GM10847 (cell line): ENCODE data around the gene ACTG2.

Experiments
- POLR2A ChIP-seq: IDR thresholded peaks from 2 replicates; pipeline ENCODE4 v1.6.1; 2011; ENCODE audit not compliant: insufficient read length; ENCODE audit errors: extremely low read depth

ACTG2 gene

DNA sequence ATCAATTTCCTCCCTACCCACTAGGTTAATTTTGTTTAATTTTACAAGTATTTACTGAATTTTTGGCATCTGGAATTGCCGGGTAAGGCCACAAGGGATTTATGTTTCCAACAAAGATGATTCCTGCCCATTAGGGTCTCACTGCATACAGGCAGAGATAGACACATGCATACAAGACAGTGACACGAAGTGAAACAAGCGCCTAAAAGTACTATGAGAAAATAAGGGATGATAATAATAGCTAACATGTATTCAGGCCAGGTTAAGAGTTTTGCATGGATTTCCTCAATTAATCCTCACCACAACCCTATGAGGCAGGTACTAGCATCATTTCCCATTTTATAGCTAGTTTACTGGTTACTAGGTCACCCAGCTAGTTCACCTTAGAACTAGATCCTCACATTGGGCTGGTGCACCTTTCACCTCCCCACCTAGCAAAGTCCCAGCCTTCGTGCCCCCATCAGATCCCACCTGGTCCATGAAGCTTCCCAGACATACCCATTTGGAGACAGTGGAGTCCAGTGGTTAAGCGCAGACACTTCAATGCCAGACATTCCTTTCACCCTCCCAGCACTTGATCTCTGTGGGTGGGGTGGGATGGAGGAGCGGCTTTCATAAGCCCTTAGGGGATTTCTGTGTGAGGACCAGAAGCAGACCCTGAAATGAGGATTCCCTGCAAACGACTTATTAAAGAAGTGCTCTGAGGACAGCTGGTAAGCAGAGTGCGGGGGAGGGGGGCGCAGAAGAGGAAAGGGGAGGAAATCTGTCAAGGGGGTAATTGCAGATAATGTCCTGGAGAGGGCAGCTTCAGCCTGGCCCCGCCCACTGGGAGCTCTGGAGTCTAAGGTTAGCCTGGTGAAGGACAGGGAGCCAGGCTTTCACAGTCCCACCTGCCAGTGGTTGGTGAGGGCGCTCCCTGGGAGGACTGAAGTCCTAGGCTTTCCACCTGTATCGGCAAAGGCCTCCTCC is 28.1 kb downstream of the ACTG2 start:
- TF ChIP-seq POLR2A = no peak

DNA sequence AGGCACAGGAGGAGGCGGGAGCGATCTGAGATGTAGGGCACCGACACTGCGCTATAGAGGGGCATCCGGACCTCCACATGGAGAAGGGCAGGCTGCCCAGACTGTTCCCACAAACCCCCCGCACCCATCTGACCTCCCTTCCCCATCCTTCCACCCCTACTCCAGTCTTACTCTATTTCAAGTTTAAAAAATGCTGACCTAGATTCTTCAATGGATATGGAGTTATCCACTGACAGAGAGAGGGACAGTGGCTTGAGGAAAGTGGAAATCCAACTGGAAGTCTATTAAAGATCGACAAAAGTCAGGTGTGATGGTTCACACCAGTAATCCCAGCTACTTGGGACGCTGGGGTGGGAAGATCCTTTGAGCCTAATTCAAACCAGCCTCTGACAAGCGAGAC is 28.8 kb downstream of the ACTG2 start:
- TF ChIP-seq POLR2A = no peak

DNA sequence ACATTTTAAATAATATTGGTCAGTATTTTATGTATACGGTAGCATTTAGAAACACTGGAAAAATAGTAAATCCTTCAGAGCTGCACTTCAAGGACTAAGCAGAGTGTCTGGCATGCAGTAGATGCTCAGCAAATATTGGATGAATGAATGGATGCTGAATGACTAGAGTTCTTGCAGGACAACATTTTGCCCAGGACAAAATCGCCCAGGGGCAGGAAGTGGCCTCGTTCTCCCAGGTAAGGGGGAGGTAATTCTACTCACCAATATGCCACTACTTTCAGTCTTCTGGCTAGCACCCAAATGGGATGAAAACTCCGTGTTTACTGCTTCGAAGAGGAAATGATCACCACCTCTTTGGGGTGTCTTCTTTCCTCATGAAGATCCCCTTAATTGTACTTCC is 29.9 kb downstream of the ACTG2 start:
- TF ChIP-seq POLR2A = no peak

DNA sequence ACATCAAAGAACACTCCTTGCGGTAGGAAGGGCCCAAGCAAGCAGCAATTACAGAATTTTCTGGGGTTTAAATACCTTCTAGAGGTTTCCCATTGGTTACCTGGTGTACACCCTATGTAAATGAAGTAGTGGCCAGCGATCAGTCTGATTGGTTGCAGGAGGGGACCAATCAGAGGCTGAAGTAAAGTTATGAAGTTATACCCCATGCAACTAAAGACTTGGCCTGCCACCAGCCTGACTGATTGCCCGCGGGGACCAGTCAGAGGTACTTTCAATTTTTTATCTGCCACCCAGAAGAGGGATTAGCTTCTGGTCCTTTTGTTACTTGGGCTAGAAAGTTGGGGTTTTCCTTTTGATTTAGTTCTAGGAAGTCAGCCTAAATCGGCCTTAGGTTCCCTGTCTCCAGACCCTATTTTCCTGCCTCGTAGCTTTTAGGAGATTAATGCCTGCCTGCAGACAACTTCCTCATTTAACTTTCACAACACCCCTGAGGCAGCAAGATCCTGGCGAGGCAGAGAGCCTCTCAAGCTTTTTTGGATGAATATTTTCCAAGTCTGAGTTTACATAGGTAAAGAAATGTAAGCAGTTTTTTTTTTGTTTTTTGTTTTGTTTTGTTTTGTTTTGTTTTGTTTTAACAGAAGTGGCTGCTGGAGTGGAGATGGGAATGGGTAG is 32.4 kb downstream of the ACTG2 start:
- TF ChIP-seq POLR2A = no peak

DNA sequence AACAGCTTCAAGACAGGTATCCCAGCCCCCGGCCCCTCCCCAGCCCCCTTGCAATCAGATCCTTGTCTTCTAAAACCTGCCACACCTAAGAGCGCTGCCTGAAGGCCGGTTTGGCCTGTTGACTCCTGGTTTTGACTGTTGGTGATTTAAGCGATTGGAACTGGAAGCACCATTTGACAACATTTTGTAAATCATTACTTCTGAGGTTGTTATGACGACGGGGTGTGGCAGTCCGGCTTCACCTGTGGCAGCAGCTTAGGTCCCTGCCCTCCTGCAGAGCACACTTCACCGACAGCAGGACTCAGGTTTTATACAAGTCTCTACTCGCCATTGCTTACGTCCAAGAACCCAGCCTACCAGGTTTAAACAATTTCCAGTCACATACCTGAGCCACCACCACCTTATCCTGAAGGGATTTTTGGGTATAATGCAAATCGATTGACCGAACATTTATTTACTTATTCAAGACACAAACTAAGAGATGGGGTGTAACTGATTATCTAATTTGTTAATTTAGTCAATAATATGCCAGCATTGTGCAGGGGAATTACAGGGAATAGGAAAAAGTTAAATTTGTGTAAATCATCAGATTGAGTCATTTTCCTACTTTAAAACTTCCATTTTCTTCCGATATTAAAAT is 33.2 kb downstream of the ACTG2 start:
- TF ChIP-seq POLR2A = no peak

DNA sequence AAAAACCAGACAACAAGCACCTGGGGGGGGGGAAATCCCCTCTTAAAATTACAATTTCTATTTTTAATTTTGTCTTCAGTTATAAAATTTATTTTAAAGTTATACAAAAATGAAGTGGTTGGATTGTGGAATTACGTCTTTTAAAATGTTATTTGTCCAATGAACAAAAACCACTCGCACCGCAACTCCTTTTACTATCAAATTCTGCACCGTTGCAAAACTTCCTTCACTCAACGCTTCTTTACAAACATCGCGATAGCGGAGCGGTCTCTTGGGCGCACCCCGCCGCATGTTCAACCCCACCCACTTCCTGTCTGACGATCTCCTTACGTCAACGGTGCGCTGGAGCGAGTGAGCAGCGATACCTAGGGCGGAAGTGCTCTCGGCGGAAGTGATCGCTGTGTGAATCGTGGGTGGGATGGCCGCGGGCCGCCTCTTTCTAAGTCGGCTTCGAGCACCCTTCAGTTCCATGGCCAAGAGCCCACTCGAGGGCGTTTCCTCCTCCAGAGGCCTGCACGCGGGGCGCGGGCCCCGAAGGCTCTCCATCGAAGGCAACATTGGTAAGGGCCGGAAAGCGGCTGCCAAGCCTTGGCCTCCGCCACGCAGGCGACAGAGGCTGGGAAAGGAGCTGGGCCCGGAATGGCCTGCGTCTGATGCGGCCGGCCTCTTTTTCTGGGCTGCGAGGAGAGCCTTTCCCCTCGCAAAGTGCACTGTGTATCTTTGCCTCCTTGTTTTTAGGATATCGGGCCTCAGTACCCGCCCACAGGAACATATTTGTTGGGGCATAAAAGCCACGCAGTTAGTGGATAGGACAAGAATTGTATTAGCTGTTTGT is 33.9 kb downstream of the ACTG2 start, which contains the start of gene DGUOK:
Gene DGUOK (plus strand): TSS at position 388 of the 835 bp plus-strand sequence. CDS start 31 bp downstream, at position 419.
- TF ChIP-seq POLR2A = peak; percentile 86

DNA sequence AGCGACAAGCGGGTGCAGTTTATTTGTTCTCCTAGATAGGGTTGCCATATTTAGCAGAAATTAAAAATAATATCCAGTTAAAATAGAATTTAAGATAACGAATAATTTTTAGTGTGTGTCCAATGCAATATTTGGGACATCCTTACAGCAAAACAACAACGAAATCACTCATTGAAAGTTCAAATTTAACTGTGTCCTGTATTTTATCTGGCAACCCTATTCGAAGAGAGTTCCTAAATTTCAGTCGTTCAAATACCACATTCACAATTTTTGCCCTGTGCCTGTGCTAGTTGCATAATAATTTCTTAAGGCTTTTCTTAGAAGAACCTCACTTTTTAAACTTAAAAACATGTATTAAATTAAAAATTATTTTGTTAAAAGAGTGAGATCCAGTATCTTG is 34.5 kb downstream of the ACTG2 start:
- TF ChIP-seq POLR2A = no peak

DNA sequence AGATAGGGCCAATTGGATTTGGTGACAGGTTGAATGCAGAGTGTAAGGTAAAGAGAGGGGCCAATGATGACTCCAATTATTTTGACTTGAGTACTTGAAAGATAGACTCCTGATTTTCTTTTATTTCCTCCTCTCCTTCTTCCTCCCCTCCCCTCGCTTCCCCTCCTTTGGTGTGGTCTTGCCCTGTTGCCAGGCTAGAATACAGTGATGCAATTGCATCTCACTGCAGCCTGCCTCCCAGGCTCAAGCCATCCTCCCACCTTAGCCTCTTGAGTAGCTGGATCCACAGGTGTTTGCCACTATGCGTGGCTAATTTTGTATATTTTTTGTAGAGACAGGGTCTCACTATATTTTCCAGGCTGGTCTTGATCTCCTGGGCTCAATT is 36.1 kb downstream of the ACTG2 start:
- TF ChIP-seq POLR2A = no peak

DNA sequence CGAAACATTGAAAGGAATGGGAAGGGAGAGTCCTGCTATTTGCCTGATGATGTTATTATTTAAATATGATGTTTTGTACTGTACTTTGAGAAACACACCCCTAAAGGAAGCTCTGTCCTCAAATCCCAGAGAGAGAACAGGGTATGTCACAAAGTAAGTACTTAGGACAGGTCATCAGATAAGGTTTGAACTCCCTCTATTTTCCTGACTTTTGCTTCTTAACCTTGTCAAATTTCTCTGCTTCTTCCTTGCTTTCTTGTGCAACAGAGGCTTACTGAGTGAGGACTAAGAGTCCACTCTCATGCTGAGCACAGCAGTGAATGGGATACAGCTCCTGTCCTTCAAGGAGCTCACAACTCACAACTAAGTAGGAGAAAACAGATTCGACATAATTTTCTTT is 37.6 kb downstream of the ACTG2 start:
- TF ChIP-seq POLR2A = no peak

DNA sequence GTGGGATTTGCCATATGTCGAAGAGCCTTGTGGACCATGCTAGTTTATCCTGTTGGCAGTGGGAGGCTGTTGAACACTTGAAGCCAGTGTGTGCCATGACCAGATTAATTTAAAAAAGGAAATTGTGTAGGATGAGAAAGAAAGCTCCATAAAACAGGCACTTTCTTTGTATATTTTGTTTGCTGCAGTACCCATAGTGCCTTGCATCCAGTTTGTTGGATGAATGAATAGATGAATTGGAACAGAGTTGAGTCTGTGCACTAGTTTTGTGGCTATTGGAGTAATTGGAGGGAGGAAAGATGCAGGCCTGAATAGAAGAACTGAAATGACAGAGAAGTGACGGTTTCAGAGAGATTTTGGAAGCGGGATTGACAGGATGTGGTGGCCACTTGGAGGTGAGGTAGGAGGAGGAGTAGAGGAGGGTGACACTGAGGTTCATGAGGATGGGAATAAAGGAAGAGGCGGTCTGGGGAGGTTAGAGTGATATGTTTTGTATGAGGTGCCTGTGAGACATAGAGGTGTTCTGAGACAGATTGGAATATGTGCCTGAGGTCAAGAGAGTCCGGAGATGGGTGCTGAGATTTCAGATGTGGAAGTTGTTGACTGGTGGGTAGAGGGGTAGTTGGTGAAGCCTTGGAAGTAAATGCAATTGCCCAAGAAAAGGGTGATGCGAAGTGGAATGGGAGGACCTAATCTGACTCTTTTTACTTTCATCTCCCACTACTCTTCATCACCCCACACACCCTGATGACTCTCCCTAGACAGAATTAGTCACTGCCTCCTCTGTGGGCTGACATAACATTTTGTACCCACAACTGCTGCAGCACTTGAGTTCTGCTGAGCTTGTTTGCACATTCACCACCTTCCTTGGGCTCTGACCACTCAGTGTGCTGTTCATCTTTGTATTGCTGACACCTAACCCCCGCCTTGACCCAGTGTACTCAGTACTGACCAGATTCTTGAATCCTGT is 39.0 kb downstream of the ACTG2 start:
- TF ChIP-seq POLR2A = no peak

DNA sequence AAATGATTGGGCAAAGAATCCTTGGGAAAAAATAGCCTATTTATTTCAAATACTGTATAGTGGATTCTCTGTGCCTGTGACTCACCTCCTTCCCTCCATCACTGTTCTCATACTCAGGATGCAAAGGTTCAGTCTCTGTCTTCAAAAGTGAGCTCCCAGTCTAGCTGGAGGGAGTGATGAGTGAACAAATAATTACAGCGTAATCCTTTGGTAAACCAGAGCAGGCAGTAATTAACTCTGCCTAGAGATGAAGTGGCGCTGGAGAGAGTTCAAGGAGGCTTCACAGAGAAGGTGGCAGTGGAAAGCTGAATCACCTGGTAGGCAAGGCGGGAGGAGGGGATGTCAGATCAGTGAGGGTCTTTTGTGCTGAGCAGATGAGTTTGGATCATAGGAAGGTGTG is 40.4 kb downstream of the ACTG2 start:
- no peak for TF ChIP-seq POLR2A

DNA sequence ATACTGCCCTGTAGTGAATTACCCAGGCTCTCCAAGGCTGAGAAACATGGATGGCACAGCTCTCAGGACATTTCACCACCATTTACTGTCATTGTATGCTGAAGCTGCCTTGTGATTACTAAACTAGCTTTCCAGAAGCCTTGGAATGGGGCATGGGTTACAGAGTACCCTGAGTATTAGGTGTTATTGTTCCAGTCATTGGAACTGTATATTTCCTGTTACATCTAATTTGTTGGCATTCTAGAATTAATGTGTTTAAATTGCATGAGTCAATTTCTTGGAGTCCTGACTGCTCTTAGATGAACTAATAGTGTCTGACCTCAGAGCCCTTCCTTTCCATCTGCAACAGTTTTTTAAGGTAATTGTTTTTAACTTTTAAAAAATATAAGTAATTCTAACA is 42.8 kb downstream of the ACTG2 start:
- TF ChIP-seq POLR2A = no peak

DNA sequence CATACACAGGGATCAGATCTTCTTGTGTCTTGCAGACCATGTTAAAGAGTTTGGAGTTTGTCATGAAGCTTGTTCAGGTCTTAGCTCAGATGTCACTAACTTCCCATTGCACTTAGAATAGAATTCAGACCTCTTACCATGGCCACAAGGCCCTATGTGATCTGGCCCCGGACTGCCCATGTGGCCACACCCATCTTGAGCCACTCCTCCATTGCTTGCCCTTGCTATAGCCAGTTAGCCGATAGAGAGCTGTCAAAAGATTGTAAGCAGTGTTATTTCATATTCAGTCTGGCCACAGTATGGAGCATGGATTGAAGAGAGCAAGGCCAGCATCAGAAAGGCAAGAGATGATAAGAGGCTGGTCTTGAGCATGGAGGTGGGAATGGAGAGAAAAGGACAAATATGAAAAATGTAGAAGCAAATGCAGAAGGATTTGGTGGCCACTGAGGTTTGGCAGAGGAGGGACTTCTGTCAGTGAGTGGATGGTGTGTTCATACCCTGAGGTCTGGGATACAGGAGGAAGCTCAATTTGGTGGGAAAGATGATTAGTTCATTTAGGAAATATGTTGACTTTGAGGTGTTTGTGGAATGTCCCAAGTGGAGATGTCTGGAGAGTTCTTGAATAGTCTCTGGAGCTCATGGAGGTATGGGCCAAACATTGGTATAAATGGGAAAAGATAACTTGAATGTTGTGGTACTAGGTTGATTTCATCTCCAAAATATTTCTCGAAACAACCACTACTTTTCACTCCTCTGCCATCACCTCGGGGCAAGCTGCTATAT is 44.5 kb downstream of the ACTG2 start:
- TF ChIP-seq POLR2A = no peak
